Stimulated activated CD8-positive, alpha-beta memory T cell treated with anti-CD3 and anti-CD28 coated beads, Interleukin-4, amount 100 ng/mL, for 1 hour (primary cell): ENCODE data around the gene PKN3.
"Not testable (repeated sequence)": the region's sequence is repeated elsewhere in the genome, so short reads cannot be mapped to it uniquely, and the experiment has no call there.

Experiments
- DNase-seq, 2 donors: peaks; one replicate each; pipeline ENCODE4 v3.0.0-alpha.2; 2020; ENCODE audit warnings: low read depth in 2 of 2, low spot score in 1 of 2

PKN3 gene

DNA sequence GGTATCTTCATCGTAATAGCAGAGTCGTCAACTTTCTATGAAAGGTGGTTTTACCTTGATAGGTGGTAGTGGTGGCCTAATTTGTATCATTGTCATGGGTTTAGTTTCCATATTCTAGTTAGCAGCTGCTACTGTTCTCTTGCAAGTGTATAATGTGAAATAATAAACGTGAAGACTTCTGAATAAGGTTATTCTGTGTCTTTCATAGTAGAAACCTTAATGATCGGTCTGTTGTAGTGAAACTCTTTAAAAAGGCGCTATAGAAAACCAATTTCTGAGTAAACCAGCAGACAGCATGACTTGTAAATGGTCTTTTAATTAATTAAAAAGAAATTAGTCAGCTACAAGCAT, 11.6 kb upstream of the PKN3 start:
- no peak for DNase-seq

DNA sequence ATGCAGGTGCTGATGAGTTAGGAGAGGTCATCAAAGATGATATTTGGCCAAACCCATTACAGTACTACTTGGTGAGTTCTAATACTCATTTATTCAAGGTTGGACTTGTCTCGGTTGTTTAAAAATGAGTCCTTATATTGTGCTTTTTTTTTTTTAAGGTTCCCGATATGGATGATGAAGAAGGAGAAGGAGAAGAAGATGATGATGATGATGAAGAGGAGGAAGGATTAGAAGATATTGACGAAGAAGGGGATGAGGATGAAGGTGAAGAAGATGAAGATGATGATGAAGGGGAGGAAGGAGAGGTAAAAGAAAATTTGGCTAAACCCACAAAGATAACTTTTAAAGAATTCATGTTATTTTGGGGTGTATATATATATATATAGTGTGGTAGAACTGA, 8.6 kb upstream of the PKN3 start:
- not testable (repeated sequence) for DNase-seq

DNA sequence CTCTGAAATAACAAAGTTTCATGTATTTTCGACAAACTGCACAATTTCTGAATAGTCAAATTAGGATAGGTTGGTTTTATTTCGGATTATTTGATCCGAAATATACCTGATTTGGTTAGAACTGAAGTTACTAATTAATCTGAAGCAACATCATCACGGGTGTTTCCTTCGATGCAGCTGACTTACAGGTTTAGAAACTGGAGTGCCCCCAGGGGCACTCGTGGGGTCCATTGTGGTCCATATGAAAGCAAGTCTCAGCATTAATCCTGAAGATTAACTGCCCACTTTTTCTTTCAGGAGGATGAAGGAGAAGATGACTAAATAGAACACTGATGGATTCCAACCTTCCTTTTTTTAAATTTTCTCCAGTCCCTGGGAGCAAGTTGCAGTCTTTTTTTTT, 8.0 kb upstream of the PKN3 start:
- no peak for DNase-seq

DNA sequence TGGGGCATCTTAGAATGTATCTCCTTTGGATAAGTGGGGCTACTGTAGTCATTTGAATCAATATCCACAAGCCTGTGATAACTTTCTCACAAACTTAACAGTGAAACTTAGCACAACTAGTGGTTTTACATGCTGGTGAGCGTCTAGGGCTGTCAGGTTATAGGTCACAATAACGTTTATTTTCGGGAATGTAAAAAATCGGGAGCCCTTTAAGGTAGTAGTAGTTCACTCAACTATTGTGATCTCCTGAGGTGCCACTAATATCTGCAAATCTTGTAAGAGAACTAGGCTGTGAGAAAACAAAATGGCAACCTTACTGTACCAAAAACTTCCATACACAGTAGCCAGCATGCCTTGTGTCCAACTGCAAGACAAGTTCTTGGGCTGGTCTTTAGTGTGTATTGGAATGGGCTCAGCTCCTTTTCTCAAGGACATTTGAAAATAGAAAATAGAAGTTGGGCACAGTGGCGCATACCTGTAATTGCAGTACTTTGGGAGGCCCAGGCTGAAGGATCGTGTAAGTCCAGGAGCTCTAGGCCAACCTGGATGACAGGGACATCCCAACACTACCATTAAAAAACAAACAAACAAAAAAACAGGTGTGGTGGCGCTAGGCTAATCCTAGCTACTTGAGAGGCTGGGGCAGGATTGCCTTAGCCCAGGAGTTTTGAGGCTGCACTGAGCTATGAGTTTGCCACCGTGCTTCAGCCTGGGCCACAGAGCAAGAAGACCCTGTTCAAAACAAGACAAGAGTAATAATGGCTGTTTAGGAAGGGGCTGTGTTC, 5.2 kb upstream of the PKN3 start:
- no peak for DNase-seq

DNA sequence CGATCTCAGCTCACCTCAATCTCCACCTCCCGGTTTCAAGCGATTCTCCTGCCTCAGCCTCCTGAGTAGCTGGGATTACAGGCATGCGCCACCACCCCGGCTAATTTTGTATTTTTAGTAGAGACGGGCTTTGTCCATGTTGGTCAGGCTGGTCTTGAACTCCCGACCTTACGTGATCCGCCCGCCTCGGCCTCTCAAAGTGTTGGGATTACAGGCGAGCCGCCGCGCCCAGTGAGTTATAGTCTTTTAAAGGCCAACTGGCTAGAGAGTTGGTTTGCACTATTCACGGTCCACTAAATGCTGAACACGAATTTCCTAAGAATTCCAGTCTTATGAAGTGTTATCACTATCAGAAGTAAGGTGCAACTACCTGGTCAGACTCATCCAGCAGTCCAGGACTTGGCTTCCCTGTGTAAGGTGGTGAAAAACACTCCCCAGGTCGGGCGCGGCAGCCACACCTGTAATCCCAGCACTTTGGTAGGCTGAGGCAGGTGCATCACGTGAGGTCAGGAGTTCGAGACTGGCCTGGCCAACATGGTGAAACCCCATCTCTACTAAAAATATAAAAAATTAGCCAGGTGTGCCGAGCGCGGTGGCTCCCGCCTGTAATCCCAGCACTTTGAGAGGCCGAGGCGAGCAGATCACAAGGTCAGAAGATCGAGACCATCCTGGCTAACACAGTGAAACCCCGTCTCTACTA, 3.1 kb upstream of the PKN3 start:
- DNase-seq = not testable (repeated sequence)

DNA sequence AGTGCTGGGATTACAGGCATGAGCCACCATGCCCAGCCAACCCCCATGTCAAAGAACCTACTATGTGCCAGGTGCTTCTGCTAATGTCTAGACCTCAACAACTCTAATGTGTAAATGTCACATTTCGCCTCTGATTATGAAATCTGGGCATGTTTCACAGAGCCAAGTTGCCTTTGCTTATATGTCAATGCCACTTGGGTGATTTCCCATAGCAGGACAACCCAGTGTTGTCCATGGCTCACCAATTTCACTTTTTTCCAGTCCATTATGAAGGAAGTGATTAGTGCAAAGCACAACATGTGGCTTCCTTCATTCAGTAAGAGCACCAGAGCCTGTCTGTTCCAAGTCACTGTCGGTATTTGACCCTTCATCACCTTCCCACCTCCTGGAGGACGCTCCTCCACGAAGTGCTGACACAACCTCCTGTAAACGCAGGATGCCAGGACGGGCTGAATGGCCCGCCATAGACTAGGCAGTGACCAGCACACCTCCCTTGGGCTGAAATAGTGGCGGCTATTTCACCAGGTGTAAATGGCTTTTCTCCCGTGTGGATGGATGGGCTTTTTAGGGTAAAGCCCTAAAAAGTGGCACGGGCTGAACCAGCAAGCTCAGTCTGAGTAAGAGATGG, 962 bp upstream of the PKN3 start:
- DNase-seq = no peak

DNA sequence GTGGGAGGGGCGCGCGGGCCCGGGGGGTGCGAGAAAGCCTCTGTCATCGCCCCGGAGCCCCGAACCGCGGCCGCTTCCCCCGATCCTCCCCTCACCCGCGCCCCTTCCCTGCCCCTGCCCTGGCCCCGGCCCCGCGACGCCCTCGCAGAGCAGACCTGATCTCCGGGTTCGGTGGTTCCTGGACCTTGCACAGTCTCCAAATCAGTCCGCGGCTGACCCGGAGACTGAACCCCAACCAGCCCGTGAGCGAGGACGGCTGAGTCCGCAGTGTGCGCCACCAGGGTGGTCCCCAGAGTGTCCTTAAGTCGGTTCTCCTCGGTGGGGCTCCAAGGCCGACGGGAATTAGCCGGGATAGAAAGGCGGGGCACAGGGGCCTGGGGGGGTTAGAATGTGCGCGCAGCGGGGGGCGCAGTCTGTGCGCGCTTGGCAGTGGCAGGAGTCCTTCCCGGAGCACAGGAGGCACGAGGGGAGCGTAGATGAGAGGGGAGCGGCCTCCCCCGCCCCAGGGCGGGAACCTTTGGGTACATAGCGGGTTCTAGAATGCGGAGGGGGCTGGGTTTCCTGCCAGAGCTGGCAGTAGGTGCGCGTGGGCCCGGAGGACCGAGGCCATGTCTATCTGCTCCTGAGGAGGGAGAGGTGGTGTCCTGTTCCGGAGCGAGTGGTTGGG, 779 bp downstream of the PKN3 start:
- DNase-seq = no peak

DNA sequence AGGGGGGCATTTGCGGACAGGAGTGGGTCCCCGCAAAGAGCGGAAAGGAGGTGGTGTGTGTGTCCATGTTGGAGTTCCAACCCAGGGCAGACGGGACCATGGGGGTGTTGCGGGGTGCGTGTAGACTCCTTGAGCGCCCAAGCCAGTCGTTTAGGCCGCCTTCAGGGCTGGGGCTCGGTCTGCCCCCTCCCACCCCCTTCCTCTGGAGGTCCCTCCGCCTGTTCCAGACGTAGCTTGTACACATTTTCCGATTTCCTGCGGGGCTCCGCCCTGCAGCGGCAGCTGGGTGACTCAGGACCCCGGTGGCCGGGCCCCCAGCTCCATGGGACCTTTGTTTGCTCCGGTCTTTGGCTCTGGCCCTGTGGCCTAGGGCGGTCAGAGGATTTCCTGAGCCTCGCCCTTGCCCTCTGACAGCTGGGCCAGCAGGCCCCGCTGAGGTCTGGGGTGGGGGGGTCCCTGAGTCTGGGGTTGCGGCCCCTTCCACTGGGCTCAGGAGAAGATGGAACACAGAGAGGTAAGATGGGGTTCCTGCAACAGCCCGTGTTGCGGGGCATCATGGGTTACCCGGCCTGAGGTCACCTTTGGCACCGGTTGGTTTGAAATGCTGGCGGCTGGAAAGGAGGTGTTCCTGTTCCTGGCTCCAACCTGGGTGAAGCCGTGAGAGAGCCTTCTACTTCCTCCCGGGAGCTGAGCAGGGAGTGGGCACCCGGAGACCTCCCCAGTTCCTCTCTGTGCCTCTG, 1.5 kb downstream of the PKN3 start:
- no peak for DNase-seq

DNA sequence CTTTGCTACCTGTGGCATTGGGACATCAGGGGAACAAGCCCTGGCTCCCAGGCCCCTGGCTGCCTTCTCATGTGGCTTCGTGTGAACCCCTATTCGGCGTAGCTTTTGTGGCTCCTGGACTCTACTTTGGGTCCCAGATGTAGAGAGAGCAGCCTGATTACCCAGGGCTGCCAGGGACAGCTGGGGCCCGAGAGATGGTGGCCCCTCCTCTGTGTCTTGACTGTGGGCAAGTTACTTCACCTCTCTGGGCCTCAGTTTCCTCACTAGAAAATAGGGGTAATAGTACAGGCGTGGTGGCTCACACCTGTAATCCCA, 2.0 kb downstream of the PKN3 start:
- DNase-seq = no peak

DNA sequence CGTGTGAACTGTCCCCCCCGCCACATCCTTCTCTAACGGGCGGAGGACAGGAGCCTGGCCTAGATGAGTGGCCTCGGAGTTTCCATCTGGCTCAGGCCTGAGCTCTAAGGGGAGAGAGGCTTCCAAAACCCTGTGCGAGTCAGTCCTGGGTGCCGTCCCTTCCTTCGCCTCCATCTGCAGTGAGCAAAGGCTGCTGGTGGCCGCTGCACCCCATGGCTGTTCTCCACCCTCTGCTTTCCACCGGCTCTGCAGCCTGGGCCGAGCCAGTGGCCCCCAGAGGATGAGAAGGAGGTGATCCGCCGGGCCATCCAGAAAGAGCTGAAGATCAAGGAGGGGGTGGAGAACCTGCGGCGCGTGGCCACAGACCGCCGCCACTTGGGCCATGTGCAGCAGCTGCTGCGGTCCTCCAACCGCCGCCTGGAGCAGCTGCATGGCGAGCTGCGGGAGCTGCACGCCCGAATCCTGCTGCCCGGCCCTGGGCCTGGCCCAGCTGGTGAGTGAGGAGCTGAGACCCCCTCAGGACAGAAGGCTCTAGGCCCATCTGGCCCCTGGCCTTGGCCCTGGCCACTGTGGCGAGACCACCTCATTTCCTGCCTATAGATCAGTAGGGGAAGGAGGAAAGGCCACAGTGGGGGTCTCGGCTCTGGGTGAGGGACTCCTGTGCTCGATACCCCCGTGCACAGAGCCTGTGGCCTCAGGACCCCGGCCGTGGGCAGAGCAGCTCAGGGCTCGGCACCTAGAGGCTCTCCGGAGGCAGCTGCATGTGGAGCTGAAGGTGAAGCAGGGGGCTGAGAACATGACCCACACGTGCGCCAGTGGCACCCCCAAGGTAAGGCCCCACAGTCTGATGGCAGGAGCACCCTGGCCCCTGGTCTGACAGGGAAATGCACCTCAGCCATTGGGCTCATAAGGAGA, 3.0 kb downstream of the PKN3 start:
- DNase-seq = no peak

DNA sequence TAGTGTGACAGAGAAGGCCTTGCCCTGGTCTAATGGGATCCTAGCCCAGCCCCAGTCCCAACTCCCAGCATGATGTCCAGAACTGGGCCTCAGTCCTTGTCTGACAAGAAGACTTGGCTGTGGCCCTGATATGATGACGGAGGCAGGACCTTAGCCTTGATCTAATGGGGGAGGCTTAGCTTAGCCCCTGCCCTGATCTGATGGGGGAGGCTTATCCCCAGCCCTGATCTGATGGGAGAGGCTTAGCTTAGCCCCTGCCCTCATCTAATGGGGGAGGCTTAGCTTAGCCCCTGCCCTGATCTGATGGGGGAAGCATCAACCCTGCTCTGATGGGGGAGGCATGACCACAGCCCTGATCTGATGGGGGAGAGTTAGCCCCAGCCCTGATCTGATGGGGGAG, 3.7 kb downstream of the PKN3 start:
- DNase-seq = no peak

DNA sequence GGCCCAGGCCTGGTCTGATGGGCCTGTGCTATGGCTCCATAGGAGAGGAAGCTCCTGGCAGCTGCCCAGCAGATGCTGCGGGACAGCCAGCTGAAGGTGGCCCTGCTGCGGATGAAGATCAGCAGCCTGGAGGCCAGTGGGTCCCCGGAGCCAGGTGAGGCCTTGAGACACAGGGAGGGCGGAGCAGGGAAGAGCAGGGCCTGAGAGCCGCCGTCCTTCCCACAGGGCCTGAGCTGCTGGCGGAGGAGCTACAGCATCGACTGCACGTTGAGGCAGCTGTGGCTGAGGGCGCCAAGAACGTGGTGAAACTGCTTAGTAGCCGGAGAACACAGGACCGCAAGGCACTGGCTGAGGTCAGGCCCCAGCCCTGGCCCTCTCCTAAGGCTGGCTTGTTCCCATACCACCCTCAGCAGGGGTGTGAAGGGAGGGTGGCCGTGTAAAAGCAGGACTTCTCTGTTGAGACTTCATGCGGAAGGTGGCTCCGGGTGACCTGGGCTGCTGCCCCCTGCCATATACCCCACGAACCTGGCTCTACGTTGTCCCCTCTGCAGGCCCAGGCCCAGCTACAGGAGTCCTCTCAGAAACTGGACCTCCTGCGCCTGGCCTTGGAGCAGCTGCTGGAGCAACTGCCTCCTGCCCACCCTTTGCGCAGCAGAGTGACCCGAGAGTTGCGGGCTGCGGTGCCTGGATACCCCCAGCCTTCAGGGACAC, 4.5 kb downstream of the PKN3 start:
- no peak for DNase-seq

DNA sequence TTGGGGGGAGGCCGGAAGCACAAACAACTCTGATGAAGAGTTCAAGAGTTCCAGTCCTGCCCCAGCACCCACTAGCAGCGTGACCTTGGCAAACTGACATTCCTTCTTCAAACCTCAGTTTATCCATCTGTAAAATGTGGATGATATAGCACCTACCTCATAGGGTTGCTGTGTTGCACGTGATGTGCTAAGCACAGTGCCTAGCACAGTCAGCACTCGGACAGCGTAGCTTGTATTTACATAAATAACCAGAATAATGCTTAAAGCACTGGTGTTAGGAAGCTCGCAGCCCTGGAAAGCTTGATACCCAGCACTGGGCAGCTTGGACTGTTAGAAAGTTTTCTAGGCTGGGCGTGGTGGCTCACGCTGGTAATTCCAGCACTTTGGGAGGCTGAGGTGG, 5.1 kb downstream of the PKN3 start:
- no peak for DNase-seq

DNA sequence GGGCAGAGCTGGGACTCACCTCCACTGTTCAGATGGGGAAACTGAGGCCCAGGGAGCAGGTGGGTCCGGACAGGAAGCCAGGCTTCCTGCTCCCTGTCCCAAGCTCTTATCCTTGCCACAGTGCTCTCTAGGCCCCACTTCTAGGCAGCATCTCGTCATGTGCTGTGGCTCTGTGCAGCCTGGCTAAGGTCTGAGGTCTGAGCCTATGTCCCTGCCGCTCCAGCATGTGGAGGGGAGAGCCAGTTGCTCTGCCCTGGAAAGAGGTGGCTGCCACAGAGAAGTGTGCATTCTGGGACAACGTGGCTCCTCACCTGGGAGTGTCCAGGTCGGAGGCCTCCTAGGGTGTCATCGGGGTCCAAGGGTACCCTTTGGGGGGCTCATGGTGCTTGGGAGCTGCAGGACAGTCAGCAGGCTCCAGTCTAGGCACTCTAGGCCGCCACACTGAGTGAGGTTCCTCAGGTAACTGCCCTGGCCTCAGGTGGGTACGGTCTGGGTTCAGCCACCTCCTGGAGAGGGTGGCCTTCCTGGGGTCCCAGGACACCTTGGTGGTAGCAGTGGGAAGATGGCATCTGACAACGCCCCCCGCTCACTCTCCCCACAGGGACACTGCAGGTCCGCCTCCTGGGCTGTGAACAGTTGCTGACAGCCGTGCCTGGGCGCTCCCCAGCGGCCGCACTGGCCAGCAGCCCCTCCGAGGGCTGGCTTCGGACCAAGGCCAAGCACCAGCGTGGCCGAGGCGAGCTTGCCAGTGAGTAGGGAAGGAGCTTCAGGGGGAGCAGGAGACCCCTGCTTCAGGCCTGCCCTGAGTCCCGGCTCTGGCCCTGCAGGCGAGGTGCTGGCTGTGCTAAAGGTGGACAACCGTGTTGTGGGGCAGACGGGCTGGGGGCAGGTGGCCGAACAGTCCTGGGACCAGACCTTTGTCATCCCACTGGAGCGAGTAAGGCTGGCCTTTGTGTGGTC, 10.4 kb downstream of the PKN3 start:
- no peak for DNase-seq

DNA sequence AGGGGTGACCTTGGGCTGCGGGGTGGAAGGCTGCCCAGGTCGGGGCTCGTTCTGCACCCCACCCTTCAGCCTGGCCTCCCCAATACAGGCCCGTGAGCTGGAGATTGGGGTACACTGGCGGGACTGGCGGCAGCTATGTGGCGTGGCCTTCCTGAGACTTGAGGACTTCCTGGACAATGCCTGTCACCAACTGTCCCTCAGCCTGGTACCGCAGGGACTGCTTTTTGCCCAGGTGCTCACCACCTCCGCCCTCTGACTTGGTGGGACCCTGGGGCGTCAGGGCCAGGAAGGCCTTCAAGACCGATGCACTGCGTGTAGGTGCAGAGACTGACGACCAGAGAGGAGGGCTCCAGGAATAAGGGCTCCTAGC, 11.1 kb downstream of the PKN3 start:
- DNase-seq = no peak

DNA sequence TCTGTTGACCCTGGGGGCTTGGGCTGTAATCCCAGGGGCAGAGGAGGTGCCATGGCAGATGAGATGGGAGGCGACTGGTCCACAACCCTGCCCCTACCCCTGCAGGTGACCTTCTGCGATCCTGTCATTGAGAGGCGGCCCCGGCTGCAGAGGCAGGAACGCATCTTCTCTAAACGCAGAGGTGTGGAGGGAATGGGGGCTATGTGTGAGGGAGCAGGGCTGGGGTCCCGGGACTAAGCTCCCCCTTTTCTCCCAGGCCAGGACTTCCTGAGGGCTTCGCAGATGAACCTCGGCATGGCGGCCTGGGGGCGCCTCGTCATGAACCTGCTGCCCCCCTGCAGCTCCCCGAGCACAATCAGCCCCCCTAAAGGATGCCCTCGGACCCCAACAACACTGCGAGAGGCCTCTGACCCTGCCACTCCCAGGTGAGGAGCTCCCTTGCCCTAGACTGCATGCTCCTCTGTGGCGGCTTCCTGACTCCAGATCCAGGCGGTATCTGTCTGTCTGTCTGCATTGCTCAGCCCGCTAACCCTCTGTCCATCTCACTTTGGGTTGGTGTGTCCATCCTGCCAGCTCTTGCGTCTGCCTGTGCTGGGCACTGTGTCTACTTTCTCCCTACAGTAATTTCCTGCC, 11.8 kb downstream of the PKN3 start:
- no peak for DNase-seq

DNA sequence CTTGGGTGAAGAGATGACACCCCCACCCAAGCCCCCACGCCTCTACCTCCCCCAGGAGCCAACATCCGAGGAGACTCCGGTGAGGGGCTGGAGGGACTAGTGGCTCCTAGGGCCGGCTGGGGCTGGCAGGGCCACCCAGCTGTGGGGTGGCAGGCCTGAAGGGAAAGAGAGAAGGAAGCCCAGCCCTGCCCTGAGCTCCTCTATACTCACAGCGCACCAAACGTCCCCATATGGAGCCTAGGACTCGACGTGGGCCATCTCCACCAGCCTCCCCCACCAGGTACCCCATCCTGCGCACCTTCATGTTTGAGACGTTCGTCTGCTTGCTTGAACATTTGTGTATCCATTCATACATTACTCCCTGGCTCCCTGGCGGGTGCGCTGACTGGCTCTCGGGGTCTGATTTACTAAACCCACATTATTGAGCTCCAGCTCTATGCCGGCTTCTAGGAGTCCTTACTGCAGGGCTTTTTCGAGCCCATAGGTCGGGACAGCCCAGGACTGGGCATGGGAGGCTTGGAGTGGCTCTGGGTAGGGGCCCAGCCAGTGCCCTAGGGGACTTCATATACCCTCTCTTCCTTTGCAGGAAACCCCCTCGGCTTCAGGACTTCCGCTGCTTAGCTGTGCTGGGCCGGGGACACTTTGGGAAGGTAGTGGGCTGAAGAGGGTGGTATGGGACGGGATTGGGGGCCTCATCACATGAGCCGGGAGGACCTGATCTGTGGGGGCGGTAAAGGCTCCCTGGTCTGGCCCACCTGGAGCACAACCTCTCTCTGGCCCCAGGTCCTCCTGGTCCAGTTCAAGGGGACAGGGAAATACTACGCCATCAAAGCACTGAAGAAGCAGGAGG, 12.5 kb downstream of the PKN3 start:
- DNase-seq = no peak

DNA sequence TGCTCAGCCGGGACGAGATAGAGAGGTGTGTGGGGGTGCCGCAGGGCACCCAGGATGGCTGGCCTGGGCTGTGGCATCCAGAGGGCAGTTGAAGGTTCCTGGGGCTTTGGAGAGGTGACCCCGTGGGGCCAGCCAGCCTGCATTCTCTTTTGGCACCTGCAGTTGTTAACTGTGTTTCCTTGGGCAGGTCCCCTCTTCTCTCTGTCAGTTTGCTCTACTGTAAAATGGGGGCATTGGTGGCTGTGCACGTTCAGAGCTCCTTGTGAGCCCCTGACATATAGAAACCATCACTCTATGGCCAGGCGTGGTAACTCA, 13.1 kb downstream of the PKN3 start:
- DNase-seq = no peak
